SU-DHL-6 (cell line): ENCODE data around the gene MYBPH.

Experiments used
- CTCF ChIP-seq: fragments of 200-600 bp; sonication (generic); IDR thresholded peaks from one replicate; pipeline ENCODE4 v1.5.1; 2017; ENCODE audit warnings: antibody characterized with exemption, mild to moderate bottlenecking, low read length, moderate library complexity; ENCODE audit not compliant: insufficient read depth, poor library complexity, severe bottlenecking
- EZH2phosphoT487 ChIP-seq: fragments of 200-600 bp; sonication (generic), shearing (Covaris generic); conservative IDR thresholded peaks from 2 replicates; pipeline ENCODE4 v1.6.1; 2018; ENCODE audit warnings: mild to moderate bottlenecking, antibody characterized with exemption, low read length, moderate library complexity, mixed read lengths

- TF ChIP-seq CTCF (no peak), EZH2phosphoT487 (no peak)
These were observed 39.1 kb downstream of the MYBPH start for GRCh38 chr1:203136409-203137042.
